HG03342 (cell line): Measurements from ENCODE around the gene MIER1.
A peak's percentile ranks its signal among the peaks of the same experiment; 100 is the strongest.

ENCODE experiments used
- ATAC-seq: cut with Tn5 transposase; IDR thresholded peaks from one replicate; pipeline ENCODE4 v1.9.1; 2021; ENCODE audit warnings: mild to moderate bottlenecking, moderate library complexity; ENCODE audit not compliant: unreplicated experiment

MIER1 gene

DNA sequence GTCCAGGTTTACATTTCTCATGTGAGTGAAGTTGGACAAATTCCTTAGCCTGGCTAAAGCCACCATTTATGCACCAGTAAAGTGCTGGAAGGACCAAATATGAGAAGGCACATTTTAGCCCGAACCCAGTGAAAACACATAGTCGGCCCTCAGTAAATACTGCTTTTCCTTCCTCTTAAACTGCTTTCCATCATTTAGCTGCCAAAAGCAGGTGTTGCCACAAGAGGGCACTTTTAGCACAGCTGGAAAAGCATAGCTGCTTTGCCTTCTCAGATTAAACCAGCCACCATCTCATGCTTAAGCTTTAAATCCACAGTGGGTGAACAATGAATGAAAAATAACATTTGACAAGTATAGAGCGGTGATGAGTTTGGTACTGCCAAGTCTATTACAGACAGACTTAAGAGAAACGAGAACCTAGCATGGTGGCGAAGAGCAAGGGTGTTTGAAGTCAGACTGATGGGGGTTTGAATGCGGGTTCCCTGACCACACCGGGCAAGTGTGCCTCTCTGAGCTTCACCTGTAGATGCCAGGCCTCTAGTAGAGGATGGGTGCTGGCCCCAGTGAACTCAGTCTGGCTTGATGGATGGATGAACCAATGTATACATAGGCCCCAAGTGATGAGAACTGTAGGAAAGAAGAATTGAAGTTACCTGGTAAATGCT, 71.4 kb downstream of the MIER1 start:
- ATAC-seq = peak; percentile 67

DNA sequence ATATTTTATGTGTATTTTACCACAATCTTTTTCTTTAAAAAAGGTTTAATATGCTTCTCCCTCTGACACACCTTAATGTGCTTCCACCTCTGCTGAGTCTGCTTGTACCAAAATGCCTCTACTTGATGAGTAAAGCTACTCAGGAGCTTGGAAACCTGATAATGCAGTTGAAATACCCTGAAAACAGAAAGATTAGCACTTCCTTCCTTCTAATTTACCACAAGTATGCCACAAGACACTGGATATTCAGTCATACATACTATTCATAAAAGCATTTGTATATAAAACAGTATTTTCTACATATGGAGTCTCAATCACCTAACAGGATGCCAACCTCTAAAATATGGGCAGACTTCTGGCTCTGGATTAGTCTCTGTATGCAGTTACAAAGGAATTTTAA, 74.2 kb downstream of the MIER1 start:
- ATAC-seq = no peak

DNA sequence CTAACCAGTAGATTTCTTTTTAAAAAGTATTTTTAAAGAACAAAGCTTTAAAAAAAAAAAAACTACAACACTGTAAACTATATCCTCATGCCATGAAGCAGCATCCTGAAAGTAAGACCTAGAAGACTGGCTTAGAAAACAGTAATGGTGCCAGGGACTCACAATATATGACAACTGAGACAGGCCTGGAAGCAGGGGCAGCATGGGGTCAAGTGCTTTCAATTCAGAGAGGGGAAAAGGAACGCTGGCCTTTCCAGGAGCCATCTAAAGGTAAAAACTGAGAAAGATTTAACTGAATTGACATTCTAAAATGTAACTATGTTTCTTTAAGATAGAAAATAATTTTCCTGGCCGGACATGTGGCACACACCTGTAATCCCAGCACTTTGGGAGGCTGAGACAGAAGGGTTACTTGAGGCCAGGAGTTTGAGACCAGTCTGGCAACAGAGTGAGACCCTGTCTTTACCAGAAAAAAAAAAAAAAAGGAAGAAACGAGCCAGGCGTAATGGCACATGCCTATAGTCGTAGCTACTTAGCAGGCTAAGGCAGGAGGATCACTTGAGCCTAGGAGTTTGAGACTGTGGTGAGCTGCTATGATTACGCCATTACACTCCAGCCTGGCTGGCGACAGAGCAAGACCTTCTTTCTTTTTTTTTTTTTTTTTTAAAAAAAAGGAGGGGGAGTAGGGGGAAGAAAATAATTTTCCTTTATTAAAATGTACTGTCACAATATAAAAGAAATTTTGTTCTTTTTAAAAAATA, 75.0 kb downstream of the MIER1 start:
- ATAC-seq = no peak

DNA sequence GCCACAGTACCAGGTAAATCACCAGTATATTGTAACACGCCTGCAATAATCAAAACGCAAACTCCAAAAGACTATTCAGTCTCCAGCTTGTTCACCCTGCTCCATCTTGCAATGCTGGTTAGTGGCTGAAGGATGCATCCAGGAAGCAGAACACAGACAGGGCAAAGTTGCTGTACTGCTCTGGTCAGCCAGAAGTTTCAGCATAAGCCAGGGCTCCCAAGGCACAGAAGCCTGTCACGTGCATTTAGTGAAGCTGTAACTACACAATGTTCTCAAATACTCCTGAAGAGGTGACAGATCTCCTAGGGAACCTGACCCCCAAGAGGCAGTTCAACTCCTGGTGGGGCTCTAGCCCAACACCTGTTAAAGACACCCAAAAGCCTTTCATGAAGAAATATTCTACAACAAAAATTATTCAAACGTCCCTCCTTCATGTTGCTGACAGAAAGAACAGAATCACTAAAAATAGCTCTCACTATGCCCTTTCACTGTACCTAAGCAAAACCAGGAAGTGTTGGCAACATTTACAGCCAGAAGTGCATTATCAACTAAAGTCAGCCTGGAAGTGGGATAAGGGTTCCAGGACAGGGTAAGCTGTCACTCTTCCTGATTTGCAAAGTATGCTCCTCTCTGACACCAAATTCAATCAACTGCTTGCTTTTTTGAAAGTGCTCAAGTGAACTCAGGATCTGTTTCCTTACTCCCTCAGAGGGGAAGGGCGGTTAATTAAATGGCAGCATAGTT, 77.1 kb downstream of the MIER1 start:
- ATAC-seq = no peak

DNA sequence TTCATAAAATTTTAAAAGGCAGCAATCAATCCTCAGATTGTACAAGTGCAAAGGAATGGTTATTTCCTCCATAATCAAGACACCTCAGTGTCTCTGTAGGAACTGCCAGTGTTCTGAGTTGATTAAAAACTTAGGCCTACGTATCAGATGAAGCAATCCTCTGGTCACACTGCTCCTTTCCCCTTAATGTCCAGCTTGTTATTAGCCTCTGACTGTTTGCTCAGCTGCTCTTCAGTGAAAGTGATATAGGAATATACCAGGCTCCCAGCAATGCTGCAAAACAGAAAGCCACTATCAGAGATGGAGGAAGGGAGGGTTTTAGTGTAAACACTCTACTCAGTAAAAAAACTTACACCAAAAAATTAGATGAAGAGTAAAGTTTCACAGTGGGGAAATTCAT, 79.4 kb downstream of the MIER1 start:
- no peak for ATAC-seq

DNA sequence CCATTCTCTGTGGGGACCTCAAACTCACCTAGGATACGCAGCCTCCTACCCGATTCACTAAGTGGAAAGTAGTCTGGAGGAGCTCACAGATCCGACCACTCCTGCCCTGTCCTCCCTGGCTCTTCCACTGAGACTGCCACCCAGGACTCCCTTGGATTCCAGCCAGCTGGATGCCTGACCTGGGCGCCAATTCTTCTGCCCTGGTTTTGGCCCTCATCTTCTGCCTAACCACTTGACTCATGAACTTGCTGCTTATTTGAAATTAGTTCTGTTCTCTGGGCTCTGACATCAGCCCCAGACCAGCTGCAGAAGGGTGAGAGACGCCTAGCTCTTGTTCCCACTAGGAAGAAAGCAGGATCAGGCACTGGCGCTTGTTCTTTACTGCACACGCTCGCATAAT, 80.3 kb downstream of the MIER1 start:
- no peak for ATAC-seq

DNA sequence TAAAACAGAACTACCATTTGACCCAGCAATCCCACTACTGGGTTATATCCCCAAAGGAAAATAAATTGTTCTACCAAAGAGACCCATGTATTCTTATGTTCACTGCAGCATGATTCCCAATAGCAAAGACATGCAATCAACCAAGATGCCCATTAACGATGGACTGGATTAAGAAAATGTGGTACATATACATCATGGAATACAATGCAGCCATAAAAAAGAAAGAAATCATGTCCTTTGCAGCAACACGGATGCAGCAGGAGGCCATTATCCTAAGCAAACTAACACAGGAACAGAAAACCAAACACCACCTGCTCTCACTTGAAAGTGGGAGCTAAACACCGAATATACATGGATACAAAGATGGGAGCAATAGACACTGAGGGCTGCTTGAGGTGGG, 85.0 kb downstream of the MIER1 start:
- no peak for ATAC-seq

DNA sequence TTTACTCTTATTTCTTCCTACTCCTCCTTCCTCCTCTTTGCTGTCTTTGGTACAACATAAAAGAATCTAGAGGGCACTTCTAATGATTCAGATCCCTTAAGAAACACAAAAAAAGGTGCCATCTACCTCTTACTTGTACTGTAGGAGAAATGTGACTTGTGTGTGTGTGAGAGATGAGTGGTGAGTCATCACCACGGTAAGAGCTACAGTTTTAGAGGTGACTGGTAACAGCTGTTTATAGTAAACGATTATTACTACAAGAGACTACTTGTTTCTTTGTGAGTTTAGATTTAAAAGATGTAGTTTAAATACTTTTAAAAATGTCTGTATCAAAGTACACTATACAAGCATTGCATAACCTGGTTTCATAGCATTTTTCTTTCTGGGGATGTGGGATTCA, 88.8 kb downstream of the MIER1 start:
- ATAC-seq = peak; percentile 71

DNA sequence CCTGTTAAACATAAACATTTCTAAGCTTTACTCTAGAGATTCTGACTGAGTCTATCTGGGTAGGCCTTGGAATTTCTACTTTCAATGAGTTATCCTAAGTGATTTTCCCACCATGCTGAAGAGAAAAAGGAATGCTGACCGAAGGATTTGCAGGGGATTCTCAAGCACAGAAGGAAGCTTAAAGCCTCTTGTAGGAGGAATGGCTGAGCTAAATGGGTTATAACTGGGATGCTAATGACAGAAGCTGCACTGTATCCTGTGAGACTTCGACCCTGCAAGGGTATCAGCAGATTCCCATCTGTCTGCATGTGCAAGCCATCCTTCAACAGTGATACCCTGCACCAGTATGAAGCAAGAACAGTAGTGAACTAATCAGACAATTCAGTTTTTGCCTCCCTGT, 93.8 kb downstream of the MIER1 start:
- ATAC-seq = no peak

DNA sequence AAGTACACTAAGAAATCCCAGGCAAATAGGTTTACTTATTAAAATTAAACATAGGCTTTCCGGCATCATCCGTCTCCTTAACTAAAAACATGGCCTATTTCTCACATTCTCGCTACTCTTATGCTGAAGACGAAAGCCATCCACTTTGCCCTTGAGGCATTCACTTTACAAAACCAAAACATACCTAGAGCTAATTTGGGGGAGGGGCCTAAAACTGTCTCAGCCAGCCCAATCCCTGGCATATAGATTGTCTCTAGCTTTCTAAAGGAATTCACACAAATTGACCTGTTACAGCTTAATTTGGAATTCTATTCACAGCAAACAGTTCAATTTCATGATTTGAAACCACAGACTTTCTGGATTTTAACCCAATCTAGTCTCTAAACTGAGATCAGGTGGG, 94.3 kb downstream of the MIER1 start:
- no peak for ATAC-seq

DNA sequence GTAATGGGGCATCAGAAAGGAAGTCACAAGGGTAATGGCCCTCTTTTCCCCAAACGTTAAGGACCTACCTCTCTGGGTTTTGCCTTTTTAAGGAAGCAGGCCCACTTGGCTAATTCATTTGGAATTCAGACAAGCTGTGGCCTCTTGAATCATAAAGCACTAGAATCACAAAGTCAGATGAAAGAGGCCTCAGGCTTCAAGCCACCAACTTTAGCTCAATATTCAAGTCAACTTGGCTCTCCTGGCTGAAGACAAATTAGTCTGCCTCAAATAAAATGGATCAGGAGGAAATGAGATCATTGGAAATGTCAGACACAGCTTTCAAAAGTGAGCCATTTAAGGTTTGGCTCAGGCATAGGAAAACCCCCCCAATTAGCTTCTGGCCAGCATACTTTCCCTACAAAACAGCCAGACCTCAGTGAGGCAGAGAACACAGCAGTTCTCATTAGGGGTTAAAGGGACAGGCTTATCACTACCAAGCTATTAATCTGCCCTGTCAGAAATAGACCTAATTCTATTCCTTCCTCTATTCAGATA, 94.9 kb downstream of the MIER1 start:
- no peak for ATAC-seq

DNA sequence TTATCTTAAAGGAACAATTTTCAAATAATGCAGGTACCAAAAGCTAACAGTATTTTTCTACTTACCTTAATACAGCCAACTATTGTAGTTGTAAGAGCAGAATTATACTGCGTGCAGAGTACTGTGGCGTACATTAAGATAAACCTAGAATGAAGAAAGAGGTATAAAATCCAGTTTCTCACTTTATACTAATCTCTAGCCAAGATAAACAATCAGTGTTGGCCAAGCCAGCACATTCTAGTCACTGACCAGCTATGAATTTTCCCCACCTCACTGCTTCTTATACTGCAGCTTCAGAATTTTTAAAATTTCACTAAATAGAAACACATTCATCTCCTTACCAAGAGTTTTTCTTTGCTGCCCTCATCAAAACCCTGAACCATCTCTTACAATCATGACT, 95.5 kb downstream of the MIER1 start:
- ATAC-seq = no peak

DNA sequence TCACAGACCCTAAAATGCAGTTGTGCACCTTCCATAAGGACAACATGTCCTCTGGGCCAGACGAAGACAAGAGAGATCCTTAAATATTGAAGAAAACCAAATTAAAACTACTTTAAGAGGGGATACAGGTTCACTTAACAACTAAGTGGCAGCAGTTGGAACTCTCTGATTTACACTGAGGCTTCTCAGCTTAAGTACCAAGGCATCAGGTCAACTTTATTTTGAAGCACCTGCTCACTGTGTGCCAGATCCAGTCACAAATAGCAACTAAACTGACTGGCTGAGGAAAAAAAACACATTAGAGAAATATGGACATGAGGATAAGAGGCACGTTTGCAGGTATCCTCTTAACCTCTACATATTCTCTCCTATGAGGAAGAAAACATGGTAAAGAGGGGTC, 96.0 kb downstream of the MIER1 start:
- ATAC-seq = no peak

DNA sequence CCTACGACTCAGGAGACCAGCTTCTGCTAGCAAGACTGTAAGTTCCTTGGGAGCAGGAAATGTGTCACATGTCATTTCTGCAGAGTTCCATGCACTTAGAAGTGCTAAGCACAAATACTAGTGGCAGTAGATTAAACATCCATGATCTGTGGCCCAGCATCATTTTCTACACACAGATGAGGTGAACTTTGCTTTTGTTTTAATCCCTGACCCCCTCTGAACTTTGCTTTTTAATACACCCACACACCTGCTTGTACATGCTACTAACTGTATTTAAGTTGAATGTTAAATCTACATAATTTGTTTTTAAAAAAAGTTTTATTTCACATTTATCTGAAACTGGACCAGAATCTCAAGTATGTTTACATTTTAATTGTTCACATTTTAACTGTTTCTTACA, 104.7 kb downstream of the MIER1 start:
- no peak for ATAC-seq

DNA sequence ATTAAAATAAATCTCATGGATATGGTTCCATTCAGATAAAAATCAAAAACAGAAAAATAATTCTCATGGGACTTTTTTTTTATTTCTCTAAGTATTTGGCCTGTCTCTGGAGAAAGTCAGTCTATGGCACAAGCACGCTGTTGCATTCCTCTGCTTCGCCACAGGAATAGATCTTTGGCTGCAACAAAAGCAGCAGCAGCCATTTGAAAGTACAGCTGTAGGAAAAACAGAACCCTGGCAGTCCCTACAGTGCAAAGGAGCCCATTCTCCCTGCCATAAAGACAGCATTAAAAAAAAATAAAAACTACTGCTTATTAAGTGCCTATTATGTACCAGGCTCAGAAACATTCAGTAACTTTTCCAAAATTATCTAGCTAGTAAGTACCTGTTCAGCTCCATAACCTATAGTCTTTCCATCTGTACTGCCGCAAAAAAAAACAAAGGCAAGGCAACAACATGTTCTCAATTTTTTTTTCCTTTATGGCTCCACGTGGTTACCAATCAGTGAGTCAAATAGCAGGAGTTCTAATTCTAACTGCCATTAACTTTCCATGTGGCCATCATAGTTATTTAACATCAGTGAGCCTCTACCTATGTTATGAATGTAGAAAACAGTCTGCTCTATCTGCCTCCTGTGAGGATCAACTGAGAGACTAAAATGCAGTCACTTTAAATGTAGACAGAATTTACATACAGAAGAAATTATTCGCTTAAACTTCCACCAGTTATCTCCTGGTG, 106.5 kb downstream of the MIER1 start:
- ATAC-seq = no peak

DNA sequence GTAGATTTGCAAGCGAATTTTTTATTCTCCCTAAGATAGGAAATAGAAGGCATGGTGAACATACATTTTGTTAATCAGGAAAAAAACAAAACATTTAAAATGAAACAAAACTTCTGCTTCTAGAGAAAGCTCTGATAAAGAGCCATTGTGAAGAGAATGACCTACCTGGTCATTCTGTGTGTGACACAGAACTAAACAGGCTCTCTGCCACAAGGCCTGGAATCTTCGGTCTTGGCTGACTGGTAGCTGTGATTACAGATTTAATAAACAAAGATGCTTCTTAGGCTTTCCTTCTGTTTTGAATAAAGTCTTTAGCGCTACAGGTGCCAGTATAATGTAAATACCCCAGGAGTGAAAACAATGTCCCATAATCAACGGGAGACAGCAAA, 107.1 kb downstream of the MIER1 start:
- no peak for ATAC-seq
